NCI-H2196 treated with DMSO at 0.1 percent for 48 hours (cell line): ENCODE measurements around the gene TRIM2.

ENCODE experiments used
- DNase-seq: peaks from one replicate; lab custom pipeline; 2025; ENCODE audit not compliant: unreplicated experiment; lab: John Stamatoyannopoulos, UW

The TRIM2 gene

GRCh38 chr4:153246446-153247115 is 42.3 kb downstream of the TRIM2 start:
- no peak for DNase-seq

- DNase-seq = no peak
Measured at GRCh38 chr4:153247116-153247490, 42.9 kb downstream of the TRIM2 start.

GRCh38 chr4:153248641-153249198 is 44.5 kb downstream of the TRIM2 start:
- DNase-seq = no peak

- DNase-seq = peak; percentile 46
Measured at GRCh38 chr4:153249199-153250041, 45.2 kb downstream of the TRIM2 start.

- no peak for DNase-seq
Measured at GRCh38 chr4:153252122-153252521, 47.9 kb downstream of the TRIM2 start.

- DNase-seq = no peak
Measured at GRCh38 chr4:153255233-153255632, 51.0 kb downstream of the TRIM2 start.

- DNase-seq = no peak
Measured at GRCh38 chr4:153257151-153257620, 52.9 kb downstream of the TRIM2 start.

GRCh38 chr4:153257991-153258390 is 53.7 kb downstream of the TRIM2 start:
- no peak for DNase-seq

- DNase-seq = no peak
Measured at GRCh38 chr4:153258750-153259149, 54.5 kb downstream of the TRIM2 start.

GRCh38 chr4:153259661-153260060 is 55.4 kb downstream of the TRIM2 start:
- DNase-seq = no peak

- no peak for DNase-seq
Measured at GRCh38 chr4:153260132-153260531, 55.9 kb downstream of the TRIM2 start.

- no peak for DNase-seq
Measured at GRCh38 chr4:153260553-153261300, 56.5 kb downstream of the TRIM2 start.

- no peak for DNase-seq
Measured at GRCh38 chr4:153261461-153261860, 57.2 kb downstream of the TRIM2 start.

- no peak for DNase-seq
Measured at GRCh38 chr4:153261914-153262313, 57.7 kb downstream of the TRIM2 start.

- no peak for DNase-seq
Measured at GRCh38 chr4:153265306-153266047, 61.2 kb downstream of the TRIM2 start.

- no peak for DNase-seq
Measured at GRCh38 chr4:153266988-153267387, 62.7 kb downstream of the TRIM2 start.

- no peak for DNase-seq
Measured at GRCh38 chr4:153267890-153268289, 63.6 kb downstream of the TRIM2 start.

GRCh38 chr4:153268295-153268694 is 64.1 kb downstream of the TRIM2 start:
- DNase-seq = no peak

- DNase-seq = no peak
Measured at GRCh38 chr4:153269218-153269990, 65.2 kb downstream of the TRIM2 start.

GRCh38 chr4:153270361-153270760 is 66.1 kb downstream of the TRIM2 start:
- DNase-seq = no peak
